Mesendoderm (in vitro differentiated cells): ENCODE data around the gene NTNG1.

Experiments
- DNase-seq: peaks from one replicate; pipeline ENCODE4 v3.0.0; 2013
- H2AK5ac ChIP-seq: 2 replicates; pipeline ENCODE4 v1.6.1; 2013; ENCODE audit warnings: low read length, inconsistent platforms
- H2BK120ac ChIP-seq: 2 replicates; pipeline ENCODE4 v1.6.1; 2013; ENCODE audit warnings: low read depth, mild to moderate bottlenecking, low read length, moderate library complexity, mixed read lengths
- H2BK15ac ChIP-seq: replicated peaks from 2 replicates; pipeline ENCODE4 v1.6.1; 2013; ENCODE audit warnings: low read depth, mild to moderate bottlenecking, moderate library complexity
- H2BK5ac ChIP-seq: 2 replicates; pipeline ENCODE4 v1.6.1; 2013; ENCODE audit warnings: low read length, inconsistent platforms
- H3K18ac ChIP-seq: 2 replicates; pipeline ENCODE4 v1.6.1; 2013; ENCODE audit warnings: mild to moderate bottlenecking, low read length, mixed read lengths
- H3K23ac ChIP-seq: one replicate; pipeline ENCODE4 v1.6.1; 2013; ENCODE audit warnings: low read length
- H3K27ac ChIP-seq: 2 replicates; pipeline ENCODE4 v1.5.1; 2013; ENCODE audit warnings: low read depth, mild to moderate bottlenecking, inconsistent platforms, low read length, moderate library complexity
- H3K27me3 ChIP-seq: 2 replicates; pipeline ENCODE4 v1.6.1; 2013; ENCODE audit warnings: low read length, control low read depth, mild to moderate bottlenecking, inconsistent platforms; ENCODE audit not compliant: insufficient read depth, poor library complexity
- H3K36me3 ChIP-seq: 2 replicates; pipeline ENCODE4 v1.6.1; 2013; ENCODE audit warnings: low read length, inconsistent platforms; ENCODE audit not compliant: control insufficient read depth, insufficient read depth
- H3K4ac ChIP-seq: one replicate; pipeline ENCODE4 v1.6.1; 2013; ENCODE audit warnings: low read depth, mild to moderate bottlenecking, low read length, moderate library complexity
- H3K4me1 ChIP-seq: 2 replicates; pipeline ENCODE4 v1.6.1; 2013; ENCODE audit warnings: low read depth, low read length, inconsistent platforms; ENCODE audit not compliant: control insufficient read depth
- H3K4me2 ChIP-seq: 2 replicates; pipeline ENCODE4 v1.6.1; 2013; ENCODE audit warnings: low read length
- H3K4me3 ChIP-seq: 2 replicates; pipeline ENCODE4 v1.5.1; 2013; ENCODE audit warnings: mild to moderate bottlenecking, low read length
- H3K56ac ChIP-seq: one replicate; pipeline ENCODE4 v1.6.1; 2013; ENCODE audit warnings: low read length
- H3K79me1 ChIP-seq: 2 replicates; pipeline ENCODE4 v1.6.1; 2013; ENCODE audit warnings: low read length, inconsistent platforms
- H3K79me2 ChIP-seq: 2 replicates; pipeline ENCODE4 v1.6.1; 2013; ENCODE audit warnings: mild to moderate bottlenecking, low read length; ENCODE audit not compliant: control insufficient read depth, insufficient read depth
- H3K9ac ChIP-seq: 2 replicates; pipeline ENCODE4 v1.6.1; 2013; ENCODE audit warnings: low read length, inconsistent platforms
- H4K5ac ChIP-seq: one replicate; pipeline ENCODE4 v1.6.1; 2013; ENCODE audit warnings: low read length
- H4K8ac ChIP-seq: one replicate; pipeline ENCODE4 v1.6.1; 2013; ENCODE audit warnings: low read depth, mild to moderate bottlenecking, control low read depth, low read length, moderate library complexity
- WGBS: extraction: QIAGEN DNeasy Blood & Tissue Kit; methylation state at CpG from one replicate; pipeline ENCODE4 v1.1.7; 2013; ENCODE audit warnings: low lambda C conversion rate, missing lambda C conversion rate; ENCODE audit not compliant: insufficient coverage; ENCODE audit errors: extremely low coverage; 5-methylcytosine and 5-hydroxymethylcytosine counted together

The NTNG1 gene

GRCh38 chr1:107525961-107526360 lies 385.1 kb downstream of the NTNG1 start:
- Histone ChIP-seq H3K4me1 (peaks cover 11% of the 10 kb centered on the region), H4K8ac (no peak overlapping the region), H3K9ac (no peak overlapping the region), H2BK120ac (no peak overlapping the region), H3K27me3 (no peaks in the 10 kb centered on the region), H3K23ac (no peak overlapping the region), H3K56ac (no peak overlapping the region), H3K79me1 (no peaks in the 10 kb centered on the region), H3K27ac (no peak overlapping the region), H3K4me2 (no peak overlapping the region), H3K79me2 (no peaks in the 10 kb centered on the region), H2BK15ac (no peak overlapping the region), H2AK5ac (no peak overlapping the region), H3K36me3 (no peaks in the 10 kb centered on the region), H2BK5ac (no peak overlapping the region), H4K5ac (no peak overlapping the region), H3K18ac (peak overlapping the region; percentile 61), H3K4ac (no peak overlapping the region), H3K4me3 (no peak overlapping the region)
- no CpG with 5 or more reads among the region's 2 CpGs for WGBS
- no peak for DNase-seq

- Histone ChIP-seq H3K27me3 (no peaks in the 10 kb centered on the region), H4K5ac (no peak overlapping the region), H2BK15ac (no peak overlapping the region), H3K18ac (no peak overlapping the region), H3K4ac (no peak overlapping the region), H4K8ac (no peak overlapping the region), H3K23ac (no peak overlapping the region), H3K4me3 (no peak overlapping the region), H3K79me2 (no peaks in the 10 kb centered on the region), H3K79me1 (no peaks in the 10 kb centered on the region), H3K27ac (no peak overlapping the region), H2BK5ac (no peak overlapping the region), H3K56ac (no peak overlapping the region), H2AK5ac (no peak overlapping the region), H3K36me3 (no peaks in the 10 kb centered on the region), H3K9ac (no peak overlapping the region), H3K4me1 (peaks cover 11% of the 10 kb centered on the region), H2BK120ac (no peak overlapping the region), H3K4me2 (no peak overlapping the region)
- DNase-seq = no peak
- WGBS = no CpG with 5 or more reads among the region's 2 CpGs
Observed at GRCh38 chr1:107526524-107527198, 385.8 kb downstream of the NTNG1 start.

- Histone ChIP-seq H4K8ac (no peak overlapping the region), H3K4me3 (no peak overlapping the region), H2BK120ac (no peak overlapping the region), H3K27ac (no peak overlapping the region), H3K36me3 (no peaks in the 10 kb centered on the region), H3K4me1 (peaks cover 6% of the 10 kb centered on the region), H3K4ac (no peak overlapping the region), H2BK5ac (no peak overlapping the region), H3K9ac (no peak overlapping the region), H2BK15ac (no peak overlapping the region), H4K5ac (no peak overlapping the region), H3K4me2 (no peak overlapping the region), H3K27me3 (no peaks in the 10 kb centered on the region), H3K23ac (no peak overlapping the region), H3K18ac (no peak overlapping the region), H3K79me1 (no peaks in the 10 kb centered on the region), H3K56ac (no peak overlapping the region), H3K79me2 (no peaks in the 10 kb centered on the region), H2AK5ac (no peak overlapping the region)
- DNase-seq = peak; percentile 70
- WGBS = no CpG with 5 or more reads among the region's 6 CpGs
Observed at GRCh38 chr1:107529511-107530149, 388.8 kb downstream of the NTNG1 start.

GRCh38 chr1:107530543-107530942 lies 389.7 kb downstream of the NTNG1 start:
- no peak for DNase-seq
- Histone ChIP-seq H3K36me3 (no peaks in the 10 kb centered on the region), H3K27me3 (no peaks in the 10 kb centered on the region), H2BK120ac (no peak overlapping the region), H2BK15ac (no peak overlapping the region), H4K8ac (no peak overlapping the region), H4K5ac (no peak overlapping the region), H3K56ac (no peak overlapping the region), H2BK5ac (no peak overlapping the region), H3K4me2 (no peak overlapping the region), H2AK5ac (no peak overlapping the region), H3K4me1 (no peaks in the 10 kb centered on the region), H3K23ac (no peak overlapping the region), H3K79me1 (no peaks in the 10 kb centered on the region), H3K9ac (no peak overlapping the region), H3K27ac (no peak overlapping the region), H3K4me3 (no peak overlapping the region), H3K4ac (no peak overlapping the region), H3K79me2 (no peaks in the 10 kb centered on the region), H3K18ac (no peak overlapping the region)
- no CpG with 5 or more reads among the region's 6 CpGs for WGBS

GRCh38 chr1:107531065-107531908 lies 390.4 kb downstream of the NTNG1 start:
- H4K8ac ChIP-seq = no peak overlapping the region
- H3K79me1 ChIP-seq = no peaks in the 10 kb centered on the region
- H3K23ac ChIP-seq = no peak overlapping the region
- no peak overlapping the region for H3K4me2 ChIP-seq
- H3K4me1 ChIP-seq = no peaks in the 10 kb centered on the region
- H2BK15ac ChIP-seq = no peak overlapping the region
- no peaks in the 10 kb centered on the region for H3K36me3 ChIP-seq
- no peak overlapping the region for H2AK5ac ChIP-seq
- no CpG with 5 or more reads among the region's 12 CpGs for WGBS
- H2BK5ac ChIP-seq = no peak overlapping the region
- H3K4ac ChIP-seq = no peak overlapping the region
- no peak overlapping the region for H4K5ac ChIP-seq
- no peak overlapping the region for H3K56ac ChIP-seq
- H3K18ac ChIP-seq = no peak overlapping the region
- H2BK120ac ChIP-seq = no peak overlapping the region
- no peaks in the 10 kb centered on the region for H3K27me3 ChIP-seq
- H3K4me3 ChIP-seq = no peak overlapping the region
- H3K79me2 ChIP-seq = no peaks in the 10 kb centered on the region
- peak; percentile 25 for DNase-seq
- H3K27ac ChIP-seq = no peak overlapping the region
- H3K9ac ChIP-seq = no peak overlapping the region
